Measurements from ENCODE around the gene UBAP2. TPM values are rescaled to one million over a fixed set of nuclear protein-coding genes. Genes with fewer than 3 reads are reported as not detected.

The UBAP2 gene
- polyA plus RNA-seq, 1 donor, result 26.1 TPM

DNA sequence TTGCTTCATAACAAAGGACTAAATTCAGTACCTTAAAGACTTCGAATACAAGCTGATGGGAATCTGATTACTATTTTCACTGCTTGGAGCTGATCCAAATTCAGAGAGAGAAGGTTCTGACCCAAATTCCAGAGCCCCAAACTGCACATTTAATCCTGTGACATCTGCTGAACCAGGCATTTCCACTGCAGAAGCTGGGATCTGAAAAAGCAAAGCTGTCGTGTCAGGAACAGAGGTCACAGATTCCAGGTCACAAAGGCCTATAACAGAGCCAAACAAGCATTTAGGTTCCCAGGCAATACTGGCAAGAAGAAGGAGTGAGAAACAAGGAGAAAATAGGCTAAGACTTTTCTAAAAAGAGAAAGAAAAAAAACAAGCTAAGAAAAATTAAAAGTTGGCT lies 105.3 kb downstream of the UBAP2 start:
- Histone ChIP-seq H3K27me3 (ENCODE audit: control insufficient read depth, insufficient read depth, low read length) (no peaks in the 10 kb centered on the region), H3K9me3 (ENCODE audit: control insufficient read depth, low read depth, low read length) (no peaks in the 10 kb centered on the region), H3K36me3 (ENCODE audit: control insufficient read depth, insufficient read depth, low read length) (peaks cover 42% of the 10 kb centered on the region), H3K4me3 (ENCODE audit: low read length) (no peak overlapping the region), H3K4me1 (ENCODE audit: control insufficient read depth, insufficient read depth, low read length) (no peaks in the 10 kb centered on the region), H3K27ac (ENCODE audit: low read length) (no peak overlapping the region)
- no peak for DNase-seq
- WGBS (ENCODE audit: insufficient coverage, low lambda C conversion rate), result no CpG with 5 or more reads among the region's 2 CpGs

DNA sequence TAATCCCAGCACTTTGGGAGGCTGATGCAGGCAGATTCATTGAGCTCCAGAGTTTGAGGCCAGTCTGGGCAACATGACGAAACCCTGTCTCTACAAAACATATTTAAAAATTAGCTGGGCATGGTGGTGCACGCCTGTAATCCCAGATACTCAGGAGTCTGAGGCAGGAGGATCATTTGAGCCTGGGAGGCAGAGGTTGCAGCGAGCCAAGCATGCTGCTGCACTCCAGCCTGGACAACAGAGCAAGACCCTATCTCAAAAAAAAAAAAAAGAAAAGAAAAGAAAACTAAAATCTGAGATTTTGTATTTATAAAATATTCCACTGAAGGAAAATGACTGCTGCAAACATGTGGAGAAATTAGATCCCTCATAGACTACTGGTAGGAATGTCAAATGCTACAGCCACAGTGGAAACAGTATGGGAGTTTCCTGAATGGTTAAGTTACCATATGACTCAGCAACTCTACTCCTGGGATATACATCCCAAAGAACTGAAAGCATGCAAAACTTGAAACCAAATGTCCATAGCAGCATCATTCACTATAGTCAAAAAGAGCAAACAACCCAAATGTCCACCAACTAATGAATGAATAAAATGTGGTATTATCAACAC lies 106.1 kb downstream of the UBAP2 start:
- H3K27ac ChIP-seq (ENCODE audit: low read length), result no peak overlapping the region
- H3K36me3 ChIP-seq (ENCODE audit: control insufficient read depth, insufficient read depth, low read length), result peaks cover 46% of the 10 kb centered on the region
- no peaks in the 10 kb centered on the region for H3K27me3 ChIP-seq (ENCODE audit: control insufficient read depth, insufficient read depth, low read length)
- WGBS (ENCODE audit: insufficient coverage, low lambda C conversion rate), result no CpG with 5 or more reads among the region's 3 CpGs
- DNase-seq, result no peak
- no peaks in the 10 kb centered on the region for H3K9me3 ChIP-seq (ENCODE audit: control insufficient read depth, low read depth, low read length)
- no peak overlapping the region for H3K4me3 ChIP-seq (ENCODE audit: low read length)
- H3K4me1 ChIP-seq (ENCODE audit: control insufficient read depth, insufficient read depth, low read length), result no peaks in the 10 kb centered on the region

DNA sequence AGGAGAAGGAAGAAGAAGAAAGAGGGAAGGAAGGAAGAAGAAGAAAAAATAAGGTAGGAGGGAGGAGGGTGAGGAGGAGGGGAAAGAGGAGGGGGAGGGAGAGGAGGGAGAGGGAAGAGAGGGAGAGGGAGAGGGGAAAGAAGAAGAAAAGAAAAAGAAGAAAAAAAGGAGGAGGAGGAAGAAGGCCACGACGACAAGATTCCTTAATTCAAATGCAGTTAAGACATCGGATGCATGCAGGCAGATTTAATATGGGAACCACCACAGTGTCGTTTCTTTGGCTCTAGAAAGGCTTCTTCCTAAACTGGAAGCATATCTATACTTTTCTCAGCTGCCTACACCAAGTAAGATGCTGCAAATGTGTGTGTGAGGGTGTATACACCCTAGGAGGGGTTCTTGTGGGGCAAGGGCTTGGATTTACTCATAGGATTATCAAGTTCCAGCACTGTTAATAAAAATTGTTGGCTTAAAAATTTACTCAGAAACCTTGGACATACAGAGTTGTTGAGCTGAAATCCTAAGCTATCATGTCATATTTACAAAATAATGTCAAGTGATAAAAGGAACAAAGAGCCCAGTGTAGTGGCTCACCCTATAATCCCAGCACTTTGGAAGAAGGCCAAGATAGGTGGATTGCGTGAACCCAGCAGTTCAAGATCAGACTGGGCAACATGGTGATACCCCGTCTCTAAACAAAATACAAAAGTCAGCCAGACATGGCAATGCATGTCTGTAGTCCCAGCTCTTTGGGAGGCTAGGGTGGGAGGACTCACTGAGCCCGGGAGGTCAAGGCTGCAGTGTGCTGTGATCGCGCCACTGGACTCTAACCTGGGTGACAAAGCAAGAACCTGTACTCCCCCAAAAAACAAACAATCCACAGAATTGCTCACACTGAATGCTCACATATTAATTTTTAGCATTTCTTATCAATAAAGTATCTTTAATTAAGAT lies 108.5 kb downstream of the UBAP2 start:
- Histone ChIP-seq H3K27me3 (ENCODE audit: control insufficient read depth, insufficient read depth, low read length) (no peaks in the 10 kb centered on the region), H3K4me3 (ENCODE audit: low read length) (no peak overlapping the region), H3K9me3 (ENCODE audit: control insufficient read depth, low read depth, low read length) (no peaks in the 10 kb centered on the region), H3K4me1 (ENCODE audit: control insufficient read depth, insufficient read depth, low read length) (no peaks in the 10 kb centered on the region), H3K27ac (ENCODE audit: low read length) (peak overlapping the region; percentile 73), H3K36me3 (ENCODE audit: control insufficient read depth, insufficient read depth, low read length) (peaks cover 50% of the 10 kb centered on the region)
- 83% methylated on average over 2 of the region's 9 CpGs for WGBS (ENCODE audit: insufficient coverage, low lambda C conversion rate)
- DNase-seq, result peak; percentile 47 to 76

DNA sequence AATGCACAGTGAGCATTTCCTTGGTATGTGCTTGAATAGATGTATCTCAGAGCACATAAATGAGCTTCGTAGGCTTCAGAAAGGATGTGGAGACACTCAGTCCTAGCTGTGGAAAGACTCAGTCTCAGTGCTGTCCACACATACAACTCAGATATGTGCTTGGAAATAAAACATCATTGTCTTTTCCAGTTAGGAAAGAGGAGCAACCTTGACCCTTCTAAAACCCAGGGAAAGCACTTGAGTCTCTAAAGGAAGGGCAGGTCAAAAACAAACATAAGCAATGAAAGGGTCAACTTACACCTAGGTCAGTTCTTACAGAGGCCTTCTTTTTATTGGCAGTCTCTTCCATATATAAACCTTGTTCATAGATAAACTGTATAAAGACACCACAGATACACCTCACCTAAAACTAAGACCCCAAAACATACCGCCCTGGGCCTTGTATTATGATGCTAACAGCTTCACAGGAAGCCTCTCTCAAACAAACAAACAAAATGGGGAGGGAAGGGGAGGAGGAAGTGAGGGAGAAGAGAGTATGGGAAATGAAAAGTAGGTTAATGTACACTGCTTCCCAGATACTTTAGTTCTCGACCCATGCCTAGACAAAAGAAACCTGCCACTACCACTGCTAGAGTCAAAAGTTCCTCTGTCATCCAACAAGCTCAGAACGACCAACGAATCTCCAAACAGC lies 114.4 kb downstream of the UBAP2 start:
- Histone ChIP-seq H3K4me1 (ENCODE audit: control insufficient read depth, insufficient read depth, low read length) (no peaks in the 10 kb centered on the region), H3K27me3 (ENCODE audit: control insufficient read depth, insufficient read depth, low read length) (no peaks in the 10 kb centered on the region), H3K27ac (ENCODE audit: low read length) (no peak overlapping the region), H3K36me3 (ENCODE audit: control insufficient read depth, insufficient read depth, low read length) (peaks cover 66% of the 10 kb centered on the region), H3K9me3 (ENCODE audit: control insufficient read depth, low read depth, low read length) (no peaks in the 10 kb centered on the region), H3K4me3 (ENCODE audit: low read length) (no peak overlapping the region)
- DNase-seq, result no peak
- WGBS (ENCODE audit: insufficient coverage, low lambda C conversion rate), result 92% methylated on average over 2 of the region's 5 CpGs

DNA sequence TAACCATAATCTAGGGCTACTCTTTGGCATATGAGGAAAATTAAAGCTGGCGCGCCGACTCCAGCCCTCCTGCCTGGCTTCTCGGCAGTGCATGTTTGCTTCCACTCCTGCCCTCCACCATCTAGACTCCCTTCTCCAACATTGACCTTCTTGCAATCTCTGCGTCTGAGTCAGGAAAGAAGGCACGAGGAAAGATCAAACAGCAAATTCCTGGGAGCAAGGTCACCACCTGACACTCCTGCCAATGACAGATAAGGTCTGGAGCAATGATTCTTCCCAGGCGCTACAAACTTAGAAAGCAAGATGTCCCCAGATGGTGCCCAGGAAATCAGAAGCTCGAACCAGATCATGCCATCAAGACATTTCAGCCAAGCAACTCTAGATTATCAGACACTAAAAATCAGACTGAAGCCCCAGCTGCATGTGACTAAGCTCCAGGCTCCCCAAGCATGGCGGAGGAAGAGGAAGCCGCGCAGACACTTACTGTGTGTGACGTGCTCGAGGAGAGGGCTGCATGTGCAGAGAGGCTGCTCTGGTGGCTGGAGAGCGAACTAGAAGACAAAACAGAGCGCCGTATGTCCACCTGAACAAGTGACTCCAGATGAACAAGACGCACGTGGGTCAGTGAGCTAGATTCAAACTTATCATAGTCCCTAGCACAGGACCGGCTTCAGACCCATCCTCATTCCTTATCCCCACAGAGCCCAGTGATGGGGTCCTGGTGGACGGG lies 116.4 kb downstream of the UBAP2 start:
- Histone ChIP-seq H3K9me3 (ENCODE audit: control insufficient read depth, low read depth, low read length) (no peaks in the 10 kb centered on the region), H3K27me3 (ENCODE audit: control insufficient read depth, insufficient read depth, low read length) (no peaks in the 10 kb centered on the region), H3K36me3 (ENCODE audit: control insufficient read depth, insufficient read depth, low read length) (peaks cover 76% of the 10 kb centered on the region), H3K27ac (ENCODE audit: low read length) (no peak overlapping the region), H3K4me3 (ENCODE audit: low read length) (no peak overlapping the region), H3K4me1 (ENCODE audit: control insufficient read depth, insufficient read depth, low read length) (no peaks in the 10 kb centered on the region)
- no CpG with 5 or more reads among the region's 20 CpGs for WGBS (ENCODE audit: insufficient coverage, low lambda C conversion rate)
- DNase-seq, result peak; percentile 41 to 68

DNA sequence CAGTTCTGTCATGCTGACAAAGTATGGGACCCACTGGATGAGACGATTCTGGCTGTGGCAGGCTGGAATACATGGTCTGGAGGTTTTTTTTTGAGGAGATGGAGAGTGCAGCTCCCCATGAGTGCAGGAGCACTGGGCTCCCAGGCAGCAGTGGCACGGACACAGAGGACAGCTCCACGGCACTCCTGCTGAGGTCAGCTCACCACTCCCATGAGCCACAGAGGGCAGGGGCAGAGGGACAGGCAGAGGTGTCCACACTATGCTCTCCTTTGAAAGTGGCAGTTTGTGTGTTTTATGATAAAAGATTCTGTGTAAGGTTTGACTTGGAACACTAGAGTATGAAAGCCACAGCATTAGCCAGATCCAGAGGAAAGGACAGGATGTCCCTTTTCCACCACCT lies 117.4 kb downstream of the UBAP2 start:
- Histone ChIP-seq H3K27ac (ENCODE audit: low read length) (no peak overlapping the region), H3K4me3 (ENCODE audit: low read length) (no peak overlapping the region), H3K36me3 (ENCODE audit: control insufficient read depth, insufficient read depth, low read length) (peaks cover 84% of the 10 kb centered on the region), H3K27me3 (ENCODE audit: control insufficient read depth, insufficient read depth, low read length) (no peaks in the 10 kb centered on the region), H3K9me3 (ENCODE audit: control insufficient read depth, low read depth, low read length) (no peaks in the 10 kb centered on the region), H3K4me1 (ENCODE audit: control insufficient read depth, insufficient read depth, low read length) (no peaks in the 10 kb centered on the region)
- DNase-seq, result no peak
- WGBS (ENCODE audit: insufficient coverage, low lambda C conversion rate), result no CpG with 5 or more reads among the region's 3 CpGs

DNA sequence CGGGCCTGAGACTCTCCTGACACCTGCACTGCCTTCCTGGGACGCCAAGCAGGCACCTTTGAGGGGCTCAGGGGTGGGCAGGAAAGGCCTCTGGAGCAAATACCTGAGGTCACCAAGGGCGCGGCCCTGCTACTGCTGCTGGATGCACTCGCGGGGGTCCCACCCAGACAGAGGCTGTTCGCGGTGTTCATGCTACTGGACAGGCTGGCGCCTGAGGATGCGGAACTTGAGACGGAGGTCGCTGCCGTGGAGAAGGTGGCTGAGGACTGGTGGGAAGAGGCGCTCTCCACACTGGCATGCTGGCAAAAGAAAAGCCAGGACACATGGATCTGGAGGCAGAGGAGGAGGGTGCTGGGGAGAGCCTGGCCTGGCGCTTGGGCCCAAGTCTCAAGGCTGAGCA lies 121.0 kb downstream of the UBAP2 start:
- H3K4me1 ChIP-seq (ENCODE audit: control insufficient read depth, insufficient read depth, low read length), result no peaks in the 10 kb centered on the region
- no peaks in the 10 kb centered on the region for H3K27me3 ChIP-seq (ENCODE audit: control insufficient read depth, insufficient read depth, low read length)
- no peak overlapping the region for H3K27ac ChIP-seq (ENCODE audit: low read length)
- DNase-seq, result no peak
- peaks cover 83% of the 10 kb centered on the region for H3K36me3 ChIP-seq (ENCODE audit: control insufficient read depth, insufficient read depth, low read length)
- no peak overlapping the region for H3K4me3 ChIP-seq (ENCODE audit: low read length)
- no peaks in the 10 kb centered on the region for H3K9me3 ChIP-seq (ENCODE audit: control insufficient read depth, low read depth, low read length)
- WGBS (ENCODE audit: insufficient coverage, low lambda C conversion rate), result no CpG with 5 or more reads among the region's 15 CpGs

DNA sequence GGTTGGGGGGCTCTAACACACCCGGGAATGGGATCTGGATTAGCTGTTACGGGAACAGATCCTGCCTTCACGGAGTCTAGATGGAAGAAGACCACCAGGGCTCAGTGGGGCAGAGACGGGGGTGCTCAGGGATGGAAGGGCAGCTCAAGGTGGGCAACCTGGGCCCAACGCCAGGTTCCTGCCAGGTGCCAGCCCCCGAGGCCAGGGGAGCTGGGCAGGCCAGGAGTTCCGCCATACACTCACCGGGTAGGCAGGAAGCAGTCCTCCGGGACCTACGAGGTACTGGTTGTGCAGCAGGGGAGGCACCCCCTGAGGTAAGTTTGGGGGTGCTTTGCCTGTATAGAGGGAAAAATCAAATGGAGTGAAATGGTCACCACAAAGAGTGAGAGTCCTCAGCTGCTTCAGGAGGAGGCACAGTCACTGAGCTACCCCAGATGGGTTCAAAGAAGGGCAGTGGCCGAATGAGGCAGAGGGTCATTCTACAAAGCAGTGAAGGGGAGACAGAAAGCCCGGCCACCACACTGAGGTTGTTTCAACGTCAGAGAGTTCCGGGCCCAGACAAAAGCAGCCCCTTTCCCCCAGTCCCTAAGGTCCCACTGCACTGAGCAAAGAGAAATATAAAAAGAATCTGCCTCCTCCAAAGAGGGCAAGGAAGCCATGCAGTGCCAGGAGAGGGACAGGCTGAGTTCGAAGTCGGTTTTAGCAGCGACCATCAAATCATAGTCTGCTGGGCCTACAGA lies 121.8 kb downstream of the UBAP2 start:
- no peaks in the 10 kb centered on the region for H3K4me1 ChIP-seq (ENCODE audit: control insufficient read depth, insufficient read depth, low read length)

DNA sequence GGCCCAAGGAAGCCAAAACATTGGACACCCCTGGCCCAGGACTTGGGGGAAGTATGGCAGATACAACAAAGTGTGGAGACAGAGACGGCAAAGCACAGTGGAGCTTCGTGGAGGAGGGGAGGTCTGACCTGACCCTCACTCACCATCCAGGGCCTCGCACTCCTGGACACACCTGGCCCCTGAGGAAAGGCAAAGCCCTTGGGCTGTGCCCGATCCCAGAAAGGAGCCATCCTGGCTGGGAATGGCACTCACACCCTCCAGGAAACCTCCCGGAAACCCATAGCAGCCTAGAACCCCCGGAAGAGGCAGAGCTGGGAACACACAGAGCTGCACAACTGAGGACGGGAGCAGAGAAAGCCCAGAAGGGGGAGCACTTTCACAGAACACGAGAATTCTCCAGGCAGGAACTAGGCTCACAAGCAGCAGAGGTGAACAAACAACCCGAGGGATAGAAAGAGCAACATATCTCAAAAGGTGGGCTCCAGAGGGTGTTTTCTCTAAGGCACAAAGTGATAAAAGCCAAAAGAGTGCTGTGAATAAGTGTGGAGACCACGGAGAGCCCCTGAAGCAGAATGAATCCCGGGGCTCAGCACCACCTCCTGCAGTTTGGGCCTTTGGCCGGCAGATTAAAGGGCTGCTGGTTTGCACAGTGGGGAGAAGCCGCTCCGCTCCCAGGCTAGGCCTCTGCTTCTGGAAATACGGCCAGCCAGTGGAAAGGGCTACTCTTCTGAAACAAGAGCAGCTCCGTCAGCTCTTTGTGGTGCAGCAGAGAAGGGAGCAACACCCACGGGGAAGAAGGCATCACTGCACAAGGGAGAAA lies 123.5 kb downstream of the UBAP2 start:
- DNase-seq, result peak; percentile 26 to 35
- Histone ChIP-seq H3K27me3 (ENCODE audit: control insufficient read depth, insufficient read depth, low read length) (no peaks in the 10 kb centered on the region), H3K4me1 (ENCODE audit: control insufficient read depth, insufficient read depth, low read length) (no peaks in the 10 kb centered on the region), H3K9me3 (ENCODE audit: control insufficient read depth, low read depth, low read length) (no peaks in the 10 kb centered on the region), H3K36me3 (ENCODE audit: control insufficient read depth, insufficient read depth, low read length) (peaks cover 88% of the 10 kb centered on the region), H3K4me3 (ENCODE audit: low read length) (no peak overlapping the region), H3K27ac (ENCODE audit: low read length) (no peak overlapping the region)
- WGBS (ENCODE audit: insufficient coverage, low lambda C conversion rate), result no CpG with 5 or more reads among the region's 17 CpGs

More for the DNA sequence above, 121.8 kb downstream of the UBAP2 start:
- no peak for DNase-seq
- H3K27ac ChIP-seq (ENCODE audit: low read length), result no peak overlapping the region
- H3K4me3 ChIP-seq (ENCODE audit: low read length), result no peak overlapping the region
- H3K27me3 ChIP-seq (ENCODE audit: control insufficient read depth, insufficient read depth, low read length), result no peaks in the 10 kb centered on the region
- no peaks in the 10 kb centered on the region for H3K9me3 ChIP-seq (ENCODE audit: control insufficient read depth, low read depth, low read length)
- H3K36me3 ChIP-seq (ENCODE audit: control insufficient read depth, insufficient read depth, low read length), result peaks cover 83% of the 10 kb centered on the region
- no CpG with 5 or more reads among the region's 17 CpGs for WGBS (ENCODE audit: insufficient coverage, low lambda C conversion rate)

All from large intestine (tissue), 3 donors.